Omental fat pad (tissue), 4 donors: Measurements from ENCODE around the gene OTC. TPM values are rescaled to one million over a fixed set of nuclear protein-coding genes. Genes with fewer than 3 reads are reported as not detected.

Experiments used
- ATAC-seq: fragments of 150-250 bp; one replicate; pipeline ENCODE4 v1.9.1; 2016; ENCODE audit warnings: mild to moderate bottlenecking, moderate library complexity; ENCODE audit not compliant: low FRiP score
- DNase-seq: peaks from one replicate; pipeline ENCODE4 v3.0.0-alpha.2; 2019; ENCODE audit warnings: low spot score
- CTCF ChIP-seq, 3 donors: fragments of 450-650 bp; IDR thresholded peaks; one replicate each; pipeline ENCODE4 v1.5.1; 2016 to 2017; ENCODE audit warnings: antibody characterized with exemption in 3 of 3, mild to moderate bottlenecking in 3 of 3, moderate library complexity in 2 of 3
- total RNA-seq, 4 donors: library from RNA; depleted of rRNA; stranded (reverse); fragments of >200 nt; gene quantifications; one replicate each; pipeline ENCODE4 v1.1.0, GENCODE V29; 2016

OTC gene
- total RNA-seq, 4 donors from 2014 or later, result 0.36 to 9.8 (median 1.4) TPM

GRCh38 chrX:38402118-38402517 lies 49.7 kb downstream of the OTC start:
- no peak for ATAC-seq
- TF ChIP-seq CTCF (IDR thresholded peaks at IDR 0.05), result no peak
- no peak for DNase-seq

GRCh38 chrX:38403834-38404233 lies 51.4 kb downstream of the OTC start:
- ATAC-seq (no peak), DNase-seq (no peak)
- TF ChIP-seq CTCF (IDR thresholded peaks at IDR 0.05), result no peak

- no peak for TF ChIP-seq CTCF (IDR thresholded peaks at IDR 0.05)
- ATAC-seq, result no peak
- DNase-seq, result no peak
These were observed 54.7 kb downstream of the OTC start for GRCh38 chrX:38407126-38407525.

GRCh38 chrX:38409289-38409688 lies 56.9 kb downstream of the OTC start:
- DNase-seq (no peak), ATAC-seq (no peak)
- no peak for TF ChIP-seq CTCF (IDR thresholded peaks at IDR 0.05)

GRCh38 chrX:38426785-38427184 lies 74.4 kb downstream of the OTC start:
- ATAC-seq, result no peak
- TF ChIP-seq CTCF (IDR thresholded peaks at IDR 0.05), result no peak
- no peak for DNase-seq

GRCh38 chrX:38431525-38431924 lies 79.1 kb downstream of the OTC start:
- no peak for TF ChIP-seq CTCF (IDR thresholded peaks at IDR 0.05)
- ATAC-seq, result no peak
- DNase-seq, result no peak

- ATAC-seq, result no peak
- DNase-seq, result no peak
These were observed 82.7 kb downstream of the OTC start for GRCh38 chrX:38435130-38435529.

More at GRCh38 chrX:38435130-38435529, 82.7 kb downstream of the OTC start:
- TF ChIP-seq CTCF (IDR thresholded peaks at IDR 0.05), result no peak
